IPS DF 6.9 (cell line): ENCODE data around the gene SMIM45.

Experiments used
- DNase-seq: peaks from one replicate; pipeline ENCODE4 v3.0.0-alpha.2; 2013; ENCODE audit warnings: low read depth, low spot score
- H3K27ac ChIP-seq: one replicate; pipeline ENCODE4 v1.5.1; 2013; ENCODE audit warnings: low read length, control low read depth
- H3K27me3 ChIP-seq: 2 replicates; pipeline ENCODE4 v1.6.1; 2013; ENCODE audit warnings: mild to moderate bottlenecking, low read length; ENCODE audit not compliant: control insufficient read depth, insufficient read depth
- H3K36me3 ChIP-seq: 2 replicates; pipeline ENCODE4 v1.6.1; 2013; ENCODE audit warnings: low read length; ENCODE audit not compliant: control insufficient read depth, insufficient read depth
- H3K4me1 ChIP-seq: 2 replicates; pipeline ENCODE4 v1.6.1; 2013; ENCODE audit warnings: low read length; ENCODE audit not compliant: control insufficient read depth, insufficient read depth
- H3K4me3 ChIP-seq: 2 replicates; pipeline ENCODE4 v1.5.1; 2013; ENCODE audit warnings: mild to moderate bottlenecking, low read length
- H3K9me3 ChIP-seq: 2 replicates; pipeline ENCODE4 v1.6.1; 2013; ENCODE audit warnings: low read length, inconsistent platforms; ENCODE audit not compliant: control insufficient read depth, insufficient read depth
- WGBS: extraction: QIAGEN DNeasy Blood & Tissue Kit; methylation state at CpG from one replicate; pipeline ENCODE4 v1.1.7; 2013; ENCODE audit warnings: mixed read lengths, missing lambda C conversion rate; ENCODE audit not compliant: insufficient read length, insufficient coverage; 5-methylcytosine and 5-hydroxymethylcytosine counted together

SMIM45 gene

DNA sequence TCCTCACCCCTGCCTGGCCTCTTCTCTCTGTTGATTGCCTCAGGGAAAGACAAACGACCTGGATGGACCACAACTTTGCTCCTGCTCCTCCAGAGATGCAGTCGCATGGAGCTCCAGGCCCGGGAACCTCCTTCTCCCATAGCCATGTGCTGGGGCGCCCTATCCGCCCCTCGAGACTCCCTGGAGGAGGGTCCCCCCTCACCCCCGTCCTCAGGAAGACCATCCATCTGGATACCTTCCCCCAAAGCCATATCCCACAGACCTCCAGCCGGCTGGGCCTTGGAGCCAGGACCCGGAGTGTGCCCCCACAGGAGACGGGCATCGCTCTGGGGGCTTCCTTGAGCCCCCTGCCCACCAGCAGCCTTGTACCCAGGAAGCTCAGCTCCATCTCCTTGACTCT is 19.5 kb downstream of the SMIM45 start:
- Histone ChIP-seq H3K9me3 (no peaks in the 10 kb centered on the region), H3K4me1 (peaks cover 2% of the 10 kb centered on the region; the same call in 1 of the 2 replicates), H3K27ac (no peak overlapping the region), H3K36me3 (no peaks in the 10 kb centered on the region), H3K27me3 (peaks cover 15% of the 10 kb centered on the region), H3K4me3 (no peak overlapping the region)
- DNase-seq = no peak
- WGBS = no CpG with 5 or more reads among the region's 11 CpGs

DNA sequence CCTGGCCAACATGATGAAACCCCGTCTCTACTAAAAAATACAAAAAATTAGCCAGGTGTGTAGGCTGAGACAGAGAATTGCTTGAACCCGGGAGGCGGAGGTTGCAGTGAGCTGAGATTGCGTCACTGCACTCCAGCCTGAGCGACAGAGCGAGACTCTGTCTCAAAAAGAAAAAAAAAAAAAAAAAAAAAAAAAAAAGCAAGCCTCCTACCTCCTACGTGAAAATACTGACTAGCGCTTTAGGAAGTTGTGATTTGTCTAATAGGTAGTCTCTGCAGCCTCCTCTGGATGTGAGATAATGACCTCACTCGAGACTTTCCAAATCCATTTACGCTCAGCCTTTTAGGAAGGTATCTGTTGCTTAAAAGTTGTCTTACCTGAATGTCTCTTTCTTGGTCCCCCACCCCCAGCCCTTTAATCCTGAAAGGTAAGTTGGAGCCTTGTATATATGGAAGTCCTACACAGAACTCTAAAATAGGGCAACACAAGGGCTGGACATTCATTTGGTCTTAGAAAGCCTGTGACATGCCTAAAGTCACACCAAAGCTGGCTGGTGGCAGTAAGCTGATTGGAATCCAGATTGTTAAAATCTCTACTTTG is 22.8 kb downstream of the SMIM45 start:
- DNase-seq = no peak
- Histone ChIP-seq H3K27me3 (peaks cover 16% of the 10 kb centered on the region), H3K4me3 (no peak overlapping the region), H3K27ac (no peak overlapping the region), H3K4me1 (peaks cover 5% of the 10 kb centered on the region; the same call in 1 of the 2 replicates), H3K36me3 (no peaks in the 10 kb centered on the region), H3K9me3 (no peaks in the 10 kb centered on the region)
- no CpG with 5 or more reads among the region's 10 CpGs for WGBS

DNA sequence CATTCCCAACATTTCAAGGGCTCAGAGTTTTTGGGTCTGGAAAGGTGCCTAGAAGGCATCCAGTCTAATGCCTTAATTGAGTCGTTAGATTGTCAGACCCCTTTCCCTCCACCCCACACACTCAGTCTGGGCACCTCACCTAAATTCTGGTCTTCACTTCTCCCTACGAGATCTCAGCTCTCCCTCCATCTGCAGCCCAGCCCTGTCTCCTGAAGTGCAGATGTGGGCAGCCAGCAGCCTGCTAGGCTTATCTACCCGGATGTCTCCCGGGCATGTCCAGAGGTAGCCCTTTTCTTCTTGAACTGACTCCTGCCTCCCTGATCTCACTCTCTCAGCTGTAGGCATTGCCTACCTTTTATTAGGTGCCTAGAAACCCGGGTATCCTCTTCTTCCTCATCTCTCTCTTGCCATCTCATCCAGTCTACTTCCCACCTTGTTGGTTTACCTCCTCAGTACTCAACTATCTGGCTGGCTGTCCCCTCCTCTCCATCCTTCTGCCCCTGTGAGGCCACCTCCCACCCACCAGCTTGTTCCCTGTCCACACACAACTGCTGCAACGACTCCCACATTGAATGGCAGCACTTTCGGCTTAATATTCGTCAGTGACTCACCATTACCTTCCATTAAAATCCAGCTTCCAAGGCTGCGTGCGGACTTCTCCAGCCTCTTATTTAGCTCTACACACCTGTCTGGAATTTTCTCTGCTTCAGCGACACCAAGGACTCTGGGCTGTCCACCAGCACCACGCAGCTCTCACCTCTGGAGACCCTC is 23.5 kb downstream of the SMIM45 start:
- Histone ChIP-seq H3K27me3 (peaks cover 16% of the 10 kb centered on the region), H3K4me1 (peaks cover 5% of the 10 kb centered on the region; the same call in 1 of the 2 replicates), H3K4me3 (no peak overlapping the region), H3K36me3 (no peaks in the 10 kb centered on the region), H3K27ac (no peak overlapping the region), H3K9me3 (no peaks in the 10 kb centered on the region)
- no peak for DNase-seq
- no CpG with 5 or more reads among the region's 12 CpGs for WGBS

DNA sequence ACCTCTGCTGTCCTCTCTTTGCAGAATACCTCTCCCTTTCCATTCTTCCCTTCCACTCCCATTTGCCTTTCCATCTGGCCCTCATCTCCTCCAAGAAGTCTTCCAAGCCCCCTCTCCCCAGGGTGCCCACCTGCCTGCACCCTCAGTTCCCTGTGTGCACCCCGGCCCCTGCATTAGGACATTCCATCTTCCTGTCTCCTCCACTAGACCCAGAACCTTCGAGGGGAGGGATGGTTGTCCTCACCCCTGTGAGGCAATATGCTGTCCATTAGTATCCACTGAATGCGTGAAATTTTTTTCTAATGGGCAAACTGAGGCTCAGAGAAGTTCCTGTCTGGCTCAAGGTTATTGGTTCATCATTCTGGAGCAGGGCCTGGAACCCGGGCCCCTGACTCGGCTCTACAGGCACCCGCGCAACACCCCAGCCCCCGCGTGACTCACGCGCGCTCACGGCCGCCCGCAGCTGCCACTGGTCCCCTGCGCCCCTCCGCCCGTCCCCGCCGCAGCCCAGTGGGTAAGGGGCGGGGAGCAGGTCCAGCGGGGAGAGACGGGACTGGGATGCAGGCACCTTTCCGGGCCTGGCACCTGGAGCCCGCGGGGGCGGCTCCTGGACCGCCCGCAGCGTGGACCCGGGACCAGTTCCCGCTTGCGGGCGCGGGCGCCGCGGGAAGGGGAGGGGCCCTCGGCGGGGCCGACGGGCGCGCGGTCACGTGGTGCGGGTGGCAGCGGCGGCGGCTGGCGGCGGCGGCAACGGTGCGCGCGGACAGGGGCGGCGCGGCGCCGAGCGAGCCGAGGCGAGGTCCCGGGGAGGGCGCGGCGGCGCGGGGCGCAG is 24.3 kb downstream of the SMIM45 start:
- no peaks in the 10 kb centered on the region; the same call in 1 of the 2 replicates for H3K36me3 ChIP-seq
- H3K4me1 ChIP-seq = peaks cover 5% of the 10 kb centered on the region; the same call in 1 of the 2 replicates
- WGBS = no CpG with 5 or more reads among the region's 72 CpGs
- H3K27me3 ChIP-seq = peaks cover 16% of the 10 kb centered on the region
- no peak overlapping the region for H3K27ac ChIP-seq
- DNase-seq = no peak
- peak overlapping the region; percentile 39; the same call in 1 of the 2 replicates for H3K4me3 ChIP-seq
- no peaks in the 10 kb centered on the region for H3K9me3 ChIP-seq

DNA sequence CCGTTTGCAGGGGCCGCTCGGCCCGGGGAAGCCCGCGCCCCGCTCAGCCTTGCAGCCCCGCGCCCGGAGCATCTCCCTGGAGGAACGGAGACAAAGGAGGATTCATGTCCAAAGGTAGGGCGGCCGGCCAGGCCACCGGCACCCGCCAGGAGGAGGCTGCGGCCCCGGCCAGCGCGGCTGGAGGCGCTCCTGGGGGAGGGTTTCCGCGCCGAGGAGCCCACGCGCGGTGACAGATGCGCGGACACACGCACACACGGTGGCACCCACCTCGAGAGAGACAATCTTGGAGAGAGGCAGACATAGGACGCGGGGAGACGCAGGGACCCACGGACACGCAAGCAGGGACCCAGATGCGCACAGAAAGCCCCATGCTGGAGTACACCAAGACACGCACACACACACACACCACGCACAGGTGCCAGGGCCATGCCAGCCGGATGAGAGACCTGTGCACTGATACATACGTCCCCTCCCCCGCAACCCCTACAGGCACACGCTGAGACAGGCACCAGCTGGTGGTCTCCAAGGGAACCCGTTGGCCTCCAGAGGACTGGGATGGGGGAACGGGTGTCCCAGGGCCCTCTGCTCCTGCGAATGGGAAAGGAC is 25.1 kb downstream of the SMIM45 start:
- no CpG with 5 or more reads among the region's 46 CpGs for WGBS
- peaks cover 5% of the 10 kb centered on the region; the same call in 1 of the 2 replicates for H3K4me1 ChIP-seq
- H3K36me3 ChIP-seq = peaks cover 4% of the 10 kb centered on the region; the same call in 1 of the 2 replicates
- DNase-seq = no peak
- no peak overlapping the region for H3K27ac ChIP-seq
- no peaks in the 10 kb centered on the region for H3K9me3 ChIP-seq
- peaks cover 16% of the 10 kb centered on the region for H3K27me3 ChIP-seq
- H3K4me3 ChIP-seq = peak overlapping the region; percentile 39; the same call in 1 of the 2 replicates

DNA sequence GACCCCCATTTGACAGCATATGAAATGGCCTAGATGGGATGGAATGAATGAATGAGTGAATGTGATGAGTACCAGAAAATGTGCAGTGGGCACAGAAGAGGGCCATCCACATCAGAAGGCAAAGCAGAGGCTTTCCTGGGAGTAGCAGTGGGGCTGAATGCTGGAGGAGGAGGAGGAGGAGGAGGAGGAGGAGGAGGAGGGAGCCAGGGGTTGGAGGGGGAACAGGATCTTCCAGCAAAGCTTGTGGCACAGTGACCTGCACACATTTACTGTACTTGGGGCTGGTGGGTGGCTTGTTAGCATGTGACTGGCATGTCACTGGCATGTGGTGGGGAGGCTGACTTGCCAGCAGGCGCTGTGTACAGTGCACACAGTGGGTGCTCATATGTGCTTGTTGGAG is 26.8 kb downstream of the SMIM45 start:
- no peak for DNase-seq
- Histone ChIP-seq H3K9me3 (no peaks in the 10 kb centered on the region), H3K4me3 (no peak overlapping the region), H3K27me3 (peaks cover 16% of the 10 kb centered on the region), H3K36me3 (peaks cover 4% of the 10 kb centered on the region; the same call in 1 of the 2 replicates), H3K27ac (no peak overlapping the region), H3K4me1 (peaks cover 5% of the 10 kb centered on the region; the same call in 1 of the 2 replicates)
- no CpG with 5 or more reads among the region's 1 CpG for WGBS

DNA sequence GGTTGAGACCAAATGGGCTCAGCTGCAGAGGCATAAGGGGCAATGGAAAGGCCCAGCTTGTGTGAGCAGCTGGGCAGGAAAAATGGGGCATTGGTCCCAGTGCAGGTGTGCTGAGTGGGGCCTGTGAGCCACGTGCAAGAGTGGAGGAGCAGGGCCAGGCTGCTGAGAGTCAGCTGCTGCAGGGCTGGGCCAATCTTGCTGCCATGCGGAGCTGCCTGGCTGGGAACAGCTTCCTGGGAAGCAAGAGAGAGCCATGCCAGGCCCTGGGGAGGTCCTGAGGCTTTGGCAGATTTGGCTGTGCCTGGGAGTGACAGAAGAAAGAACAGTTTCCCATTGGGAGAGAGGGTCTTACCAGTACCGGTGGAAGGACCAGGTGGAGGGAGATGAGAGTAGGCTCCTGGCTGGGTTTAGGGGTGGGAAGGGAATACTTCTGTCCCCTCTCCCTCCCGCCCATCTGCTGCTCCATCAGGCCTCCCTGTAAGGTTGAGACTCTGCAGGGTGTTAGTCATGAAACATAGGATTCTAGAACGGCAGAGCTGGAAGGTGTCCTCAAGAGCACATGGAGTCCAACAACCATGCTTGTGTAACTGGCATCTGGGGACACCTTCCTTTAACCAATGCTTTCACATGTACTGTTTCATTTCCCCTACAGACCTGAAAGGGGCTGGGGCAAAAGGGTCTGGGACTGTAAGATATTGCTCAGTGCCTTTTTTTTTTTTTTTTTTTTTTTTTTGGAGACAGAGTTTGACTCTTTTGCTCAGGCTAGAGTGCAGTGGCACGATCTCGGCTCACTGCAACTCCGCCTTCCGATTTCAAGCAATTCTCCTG is 27.7 kb downstream of the SMIM45 start:
- Histone ChIP-seq H3K27ac (no peak overlapping the region), H3K9me3 (no peaks in the 10 kb centered on the region), H3K27me3 (peaks cover 16% of the 10 kb centered on the region), H3K4me3 (no peak overlapping the region), H3K4me1 (peaks cover 5% of the 10 kb centered on the region; the same call in 1 of the 2 replicates), H3K36me3 (peaks cover 4% of the 10 kb centered on the region; the same call in 1 of the 2 replicates)
- no CpG with 5 or more reads among the region's 9 CpGs for WGBS
- no peak for DNase-seq

DNA sequence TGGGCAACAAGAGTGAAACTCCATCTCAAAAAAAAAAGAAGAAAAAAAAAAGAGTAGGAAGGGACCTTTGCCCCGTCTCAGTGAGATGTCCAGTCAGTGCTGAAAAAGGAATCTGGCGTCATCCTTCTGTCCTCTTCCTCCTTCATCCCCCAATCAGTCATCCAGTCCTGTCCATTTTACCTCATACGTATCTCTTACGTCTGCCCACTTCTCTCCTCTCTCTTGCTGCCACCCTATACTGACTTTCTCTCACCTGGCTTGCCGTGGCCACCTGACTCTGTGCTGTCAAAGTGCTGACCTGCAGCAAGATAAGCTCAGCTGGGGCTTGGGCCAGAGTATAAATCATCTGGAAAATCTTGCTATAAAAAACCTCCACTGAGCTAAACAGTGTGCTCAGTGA is 30.9 kb downstream of the SMIM45 start:
- Histone ChIP-seq H3K4me1 (0 out of 2 replicates have a peak, but pooled peaks cover 2% of the 10 kb centered on the region), H3K27me3 (no peaks in the 10 kb centered on the region), H3K36me3 (peaks cover 8% of the 10 kb centered on the region; the same call in 1 of the 2 replicates), H3K9me3 (no peaks in the 10 kb centered on the region), H3K27ac (no peak overlapping the region), H3K4me3 (no peak overlapping the region)
- DNase-seq = no peak
- WGBS = 100% methylated on average over 2 of the region's 5 CpGs

DNA sequence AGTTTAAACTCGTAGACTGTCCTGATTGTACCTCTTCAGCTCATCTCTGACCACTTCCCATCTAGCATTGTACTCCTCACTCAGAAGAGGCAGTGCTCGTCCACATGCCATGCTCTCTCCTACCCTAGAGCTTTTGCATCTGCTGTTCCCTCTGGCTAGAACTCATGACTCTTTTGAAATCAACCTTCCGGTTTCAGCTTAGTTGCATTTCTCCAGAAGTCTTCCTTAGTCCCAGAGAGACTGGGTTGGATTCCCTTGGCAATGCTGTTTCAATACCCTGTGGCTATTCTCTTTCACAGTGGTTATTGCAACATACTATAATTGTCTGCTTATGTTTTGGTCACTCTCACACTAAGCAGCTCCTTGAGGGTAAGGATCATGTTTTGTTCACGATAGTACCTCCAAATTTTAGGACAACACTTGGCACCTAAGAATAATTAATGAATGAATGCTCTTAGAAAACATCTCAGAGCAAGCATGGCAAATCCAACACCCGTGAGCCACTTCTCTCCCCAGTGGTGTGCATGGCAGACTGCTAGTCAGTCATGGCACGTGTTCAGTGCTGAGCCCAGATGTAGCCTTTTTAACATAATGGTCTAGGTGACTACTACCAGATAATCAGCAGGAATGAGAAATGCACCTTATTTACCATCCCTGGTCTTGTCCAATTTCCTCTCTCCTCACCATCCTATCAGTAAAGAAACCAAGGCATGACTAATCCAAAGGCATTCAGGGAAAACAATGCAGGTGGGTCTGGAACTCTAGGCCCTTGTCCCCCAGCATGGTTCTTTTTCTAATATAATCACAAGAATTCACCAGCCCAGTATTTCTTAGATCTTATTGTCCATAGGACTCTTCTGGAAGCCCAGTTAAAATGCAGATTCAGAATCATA is 31.8 kb downstream of the SMIM45 start:
- Histone ChIP-seq H3K4me1 (no peaks in the 10 kb centered on the region), H3K4me3 (no peak overlapping the region), H3K27ac (no peak overlapping the region), H3K27me3 (no peaks in the 10 kb centered on the region), H3K9me3 (no peaks in the 10 kb centered on the region), H3K36me3 (peaks cover 8% of the 10 kb centered on the region; the same call in 1 of the 2 replicates)
- no CpG with 5 or more reads among the region's 6 CpGs for WGBS
- DNase-seq = no peak
